BJ (cell line): Measurements from ENCODE around the gene FBRSL1. TPM values are rescaled to one million over a fixed set of nuclear protein-coding genes. Genes with fewer than 3 reads are reported as not detected.

Source experiments
- CTCF ChIA-PET: fragments of 350-600 bp; formaldehyde crosslinking; extraction: SDS; loops from one replicate; lab custom pipeline; 2021; ENCODE audit warnings: antibody characterized with exemption, inconsistent platforms; lab: Yijun Ruan, JAX
- POLR2A ChIA-PET: fragments of 300-600 bp; sonication (Branson Sonifier 250); formaldehyde crosslinking; extraction: SDS; loops from one replicate; lab custom pipeline; 2021; ENCODE audit warnings: antibody characterized with exemption; lab: Charles Lee
- DNase-seq: peaks from one replicate; pipeline ENCODE4 v3.0.0-alpha.2; 2011; ENCODE audit warnings: low read depth
- H3K27me3 ChIP-seq: 2 replicates; pipeline ENCODE4 v1.6.0; 2011; ENCODE audit warnings: low read length; ENCODE audit not compliant: control insufficient read depth, insufficient read depth
- H3K36me3 ChIP-seq: 2 replicates; pipeline ENCODE4 v1.5.1; 2011; ENCODE audit warnings: low read length; ENCODE audit not compliant: control insufficient read depth, insufficient read depth
- H3K4me3 ChIP-seq: 2 replicates; pipeline ENCODE4 v1.5.1; 2011; ENCODE audit warnings: low read depth, mild to moderate bottlenecking, control low read depth, low read length
- polyA plus RNA-seq: library from polyadenylated mRNA; depleted of rRNA; stranded (reverse); fragments of >200 nt; gene quantifications from 2 replicates; pipeline ENCODE4 v1.2.3, GENCODE V29; 2011
- TF ChIP-seq, protein P1 (sequence below): IDR thresholded peaks from 2 replicates; pipeline ENCODE4 v1.5.1; 2011; ENCODE audit warnings: low read depth, mild to moderate bottlenecking, control low read depth, inconsistent platforms, low read length, moderate library complexity; ENCODE audit not compliant: insufficient read depth

The FBRSL1 gene
- polyA plus RNA-seq, 1 experiment, result 1.4 TPM

DNA sequence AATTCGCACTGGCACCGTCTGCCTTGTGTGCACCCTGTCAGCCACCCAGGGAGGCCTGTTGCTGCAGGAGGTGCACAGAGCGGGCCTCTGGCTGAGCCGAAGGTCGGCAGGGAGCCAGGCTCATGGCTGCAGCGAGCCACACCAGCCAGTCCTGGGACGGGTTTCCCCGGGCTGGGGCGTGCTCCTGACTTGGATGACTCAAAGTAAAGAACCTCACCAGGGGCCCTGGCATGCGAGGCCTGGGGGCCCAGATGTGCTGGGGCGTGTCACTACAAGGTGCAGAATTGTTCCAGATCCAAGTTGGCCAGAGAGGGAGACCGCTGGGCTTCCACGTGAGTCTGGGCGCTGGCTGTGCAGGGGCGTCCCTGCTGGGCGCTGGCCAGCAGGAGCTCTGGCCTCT, 34.5 kb downstream of the FBRSL1 start:
- DNase-seq, result no peak
- ChIA-PET POLR2A (no interaction called here), CTCF (interaction anchor here (0.9 to 8.6 kb wide), 10 partner anchors 9 to 371 kb away, joined by 3 to 102 read pairs (median 6); no protein-coding TSS in a partner anchor)
- no peak overlapping the region for H3K4me3 ChIP-seq
- no peaks in the 10 kb centered on the region; the same call in 1 of the 2 replicates for H3K36me3 ChIP-seq
- H3K27me3 ChIP-seq, result no peaks in the 10 kb centered on the region
- TF ChIP-seq, protein P1, sequence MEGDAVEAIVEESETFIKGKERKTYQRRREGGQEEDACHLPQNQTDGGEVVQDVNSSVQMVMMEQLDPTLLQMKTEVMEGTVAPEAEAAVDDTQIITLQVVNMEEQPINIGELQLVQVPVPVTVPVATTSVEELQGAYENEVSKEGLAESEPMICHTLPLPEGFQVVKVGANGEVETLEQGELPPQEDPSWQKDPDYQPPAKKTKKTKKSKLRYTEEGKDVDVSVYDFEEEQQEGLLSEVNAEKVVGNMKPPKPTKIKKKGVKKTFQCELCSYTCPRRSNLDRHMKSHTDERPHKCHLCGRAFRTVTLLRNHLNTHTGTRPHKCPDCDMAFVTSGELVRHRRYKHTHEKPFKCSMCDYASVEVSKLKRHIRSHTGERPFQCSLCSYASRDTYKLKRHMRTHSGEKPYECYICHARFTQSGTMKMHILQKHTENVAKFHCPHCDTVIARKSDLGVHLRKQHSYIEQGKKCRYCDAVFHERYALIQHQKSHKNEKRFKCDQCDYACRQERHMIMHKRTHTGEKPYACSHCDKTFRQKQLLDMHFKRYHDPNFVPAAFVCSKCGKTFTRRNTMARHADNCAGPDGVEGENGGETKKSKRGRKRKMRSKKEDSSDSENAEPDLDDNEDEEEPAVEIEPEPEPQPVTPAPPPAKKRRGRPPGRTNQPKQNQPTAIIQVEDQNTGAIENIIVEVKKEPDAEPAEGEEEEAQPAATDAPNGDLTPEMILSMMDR, result no peak

DNA sequence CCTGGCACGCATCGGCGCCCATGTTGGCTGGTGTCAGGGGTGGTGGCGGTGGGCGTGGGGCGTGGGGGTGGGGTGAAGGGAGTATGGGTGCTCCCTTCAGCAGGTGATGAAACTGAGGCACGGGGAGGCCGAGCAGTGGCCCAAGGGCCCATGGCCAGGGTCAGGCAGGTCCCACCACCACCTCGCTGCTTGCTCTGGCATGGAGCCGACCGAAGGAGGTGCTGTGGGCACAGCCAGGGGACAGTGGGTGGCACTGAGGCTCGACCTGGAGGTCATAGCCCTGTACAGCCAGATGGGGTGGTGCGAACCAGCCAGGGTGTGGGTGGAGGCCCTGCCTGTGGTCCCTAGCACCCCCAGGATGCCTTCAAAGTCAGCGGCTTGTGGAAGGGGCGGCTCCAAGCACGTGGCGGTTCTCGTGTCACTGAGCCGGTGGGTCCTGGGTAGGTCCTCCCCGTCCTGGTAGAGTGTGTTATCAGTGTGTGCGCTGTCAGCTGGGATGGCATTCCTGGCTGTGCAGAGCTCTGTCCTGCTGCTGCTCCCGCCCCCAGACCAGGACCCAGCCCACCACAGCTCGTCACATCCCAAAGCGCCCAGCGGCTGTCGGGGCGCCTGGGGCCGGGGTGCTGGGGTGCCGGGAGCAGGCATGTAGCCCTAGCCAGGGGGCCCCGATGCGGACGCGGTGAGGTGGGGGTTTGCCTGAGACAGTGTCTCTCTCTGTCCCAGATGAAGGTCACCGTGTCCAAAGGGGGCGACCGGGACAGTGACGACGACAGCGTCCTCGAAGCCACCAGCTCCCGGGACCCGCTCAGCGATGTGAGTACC, 35.3 kb downstream of the FBRSL1 start:
- Histone ChIP-seq H3K4me3 (no peak overlapping the region), H3K36me3 (no peaks in the 10 kb centered on the region; the same call in 1 of the 2 replicates), H3K27me3 (no peaks in the 10 kb centered on the region)
- POLR2A ChIA-PET, result no interaction called here
- no peak for DNase-seq
- CTCF ChIA-PET, result interaction anchor here (1.0 to 8.6 kb wide), 4 partner anchors 107 to 371 kb away, joined by 3 to 102 read pairs (median 6); no protein-coding TSS in a partner anchor
- TF ChIP-seq, protein P1, result no peak

DNA sequence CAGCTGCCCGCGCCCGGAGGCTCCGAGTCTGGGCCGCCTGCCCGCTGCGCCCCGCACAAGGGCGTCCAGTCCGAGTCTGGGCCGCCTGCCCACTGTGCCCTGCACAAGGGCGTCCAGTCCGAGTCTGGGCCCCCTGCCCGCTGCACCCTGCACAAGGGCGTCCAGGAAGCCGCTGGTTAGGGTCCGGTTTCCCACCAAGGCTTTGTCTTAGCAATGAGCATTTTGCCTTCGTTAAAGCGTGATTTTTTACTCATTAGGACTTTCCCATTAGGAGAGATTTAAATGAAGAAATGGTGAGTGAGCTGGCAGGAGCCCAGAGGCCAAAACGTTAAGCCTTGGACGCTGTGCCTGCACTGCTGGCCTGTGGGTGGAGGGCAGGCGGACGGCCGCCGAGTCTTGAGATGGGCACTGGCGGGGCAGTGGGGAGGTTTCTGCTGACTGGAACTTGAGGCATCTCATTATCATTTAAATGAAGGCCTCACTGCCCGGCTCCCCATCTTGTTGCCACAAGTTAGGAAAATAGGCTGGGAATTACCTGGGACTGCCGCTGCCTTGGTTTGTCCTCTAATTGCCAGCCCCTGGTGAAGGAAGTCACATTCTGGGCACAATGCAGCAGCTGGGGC, 36.0 kb downstream of the FBRSL1 start:
- no peak overlapping the region for H3K4me3 ChIP-seq
- no peaks in the 10 kb centered on the region for H3K27me3 ChIP-seq
- CTCF ChIA-PET, result interaction anchor here (1.1 to 8.6 kb wide), 5 partner anchors 89 to 372 kb away, joined by 3 to 102 read pairs (median 7); no protein-coding TSS in a partner anchor
- TF ChIP-seq, protein P1, result no peak
- POLR2A ChIA-PET, result no interaction called here
- no peak for DNase-seq
- no peaks in the 10 kb centered on the region; the same call in 1 of the 2 replicates for H3K36me3 ChIP-seq

DNA sequence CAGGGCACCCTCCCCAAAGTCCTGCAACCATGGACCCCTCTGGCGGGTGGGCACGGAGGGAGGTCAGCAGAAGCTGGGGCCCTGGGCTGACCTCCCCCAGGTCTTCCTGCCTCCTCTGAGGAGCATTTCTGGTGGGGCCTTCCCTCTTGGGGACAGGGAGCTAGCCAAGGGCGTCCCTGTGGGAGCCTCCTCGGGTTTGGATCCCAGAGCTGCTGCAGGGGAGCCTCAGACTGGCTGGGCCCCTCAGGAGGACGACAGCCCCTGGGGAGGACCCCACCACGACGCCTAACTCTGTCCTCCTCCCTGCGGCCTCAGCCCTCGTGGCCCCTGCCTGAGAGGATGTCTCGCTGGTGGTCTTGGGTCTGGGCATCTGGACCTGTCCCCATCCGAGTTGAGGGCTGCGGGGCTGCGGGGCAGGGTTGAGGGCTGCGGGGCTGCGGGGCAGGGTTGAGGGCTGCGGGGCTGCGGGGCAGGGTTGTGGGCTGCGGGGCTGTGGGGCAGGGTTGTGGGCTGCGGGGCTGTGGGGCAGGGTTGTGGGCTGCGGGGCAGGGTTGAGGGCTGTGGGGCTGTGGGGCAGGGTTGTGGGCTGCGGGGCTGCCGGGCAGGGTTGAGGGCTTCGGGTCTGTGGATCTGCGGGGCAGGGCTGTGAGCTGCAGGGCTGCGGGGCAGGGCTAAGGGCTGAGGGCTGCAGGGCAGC, 37.4 kb downstream of the FBRSL1 start:
- H3K4me3 ChIP-seq, result no peak overlapping the region
- no peaks in the 10 kb centered on the region; the same call in 1 of the 2 replicates for H3K36me3 ChIP-seq
- TF ChIP-seq, protein P1, result no peak
- ChIA-PET CTCF (interaction anchor here (2.0 to 8.6 kb wide), 2 partner anchors 112 to 374 kb away, joined by 7 to 102 read pairs; no protein-coding TSS in a partner anchor), POLR2A (no interaction called here)
- DNase-seq, result no peak
- H3K27me3 ChIP-seq, result no peaks in the 10 kb centered on the region

DNA sequence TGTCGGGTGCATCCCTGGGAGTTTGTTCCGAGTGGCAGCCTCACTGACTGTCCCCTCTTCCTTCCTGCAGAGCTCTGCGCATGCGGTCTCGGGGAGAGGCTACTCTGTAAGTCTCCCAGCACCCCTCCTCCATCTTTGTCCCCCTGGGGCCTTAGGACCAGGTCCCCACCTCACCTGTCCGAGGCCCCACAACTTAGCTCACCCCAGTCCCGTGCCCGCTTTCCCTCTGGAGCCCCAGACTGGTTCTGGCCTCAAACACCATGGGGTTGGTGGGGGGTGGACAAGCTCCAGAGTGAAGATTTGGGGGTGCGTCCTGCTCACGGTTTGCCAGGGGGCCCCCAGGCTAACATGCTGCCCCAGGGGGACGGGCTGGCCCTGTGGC, 37.9 kb downstream of the FBRSL1 start:
- POLR2A ChIA-PET, result no interaction called here
- CTCF ChIA-PET, result interaction anchor here (2.0 to 8.6 kb wide), 2 partner anchors 113 to 374 kb away, joined by 7 to 102 read pairs; no protein-coding TSS in a partner anchor
- TF ChIP-seq, protein P1, result no peak
- DNase-seq, result no peak
- no peaks in the 10 kb centered on the region for H3K27me3 ChIP-seq
- H3K36me3 ChIP-seq, result no peaks in the 10 kb centered on the region; the same call in 1 of the 2 replicates
- H3K4me3 ChIP-seq, result no peak overlapping the region
